Measurements from ENCODE around the gene DISP2. TPM values are rescaled to one million over a fixed set of nuclear protein-coding genes. Genes with fewer than 3 reads are reported as not detected.

Gene DISP2
- total and polyA plus RNA-seq, 8 donors = 0.14 to 4.1 (median 1.4) TPM

DNA sequence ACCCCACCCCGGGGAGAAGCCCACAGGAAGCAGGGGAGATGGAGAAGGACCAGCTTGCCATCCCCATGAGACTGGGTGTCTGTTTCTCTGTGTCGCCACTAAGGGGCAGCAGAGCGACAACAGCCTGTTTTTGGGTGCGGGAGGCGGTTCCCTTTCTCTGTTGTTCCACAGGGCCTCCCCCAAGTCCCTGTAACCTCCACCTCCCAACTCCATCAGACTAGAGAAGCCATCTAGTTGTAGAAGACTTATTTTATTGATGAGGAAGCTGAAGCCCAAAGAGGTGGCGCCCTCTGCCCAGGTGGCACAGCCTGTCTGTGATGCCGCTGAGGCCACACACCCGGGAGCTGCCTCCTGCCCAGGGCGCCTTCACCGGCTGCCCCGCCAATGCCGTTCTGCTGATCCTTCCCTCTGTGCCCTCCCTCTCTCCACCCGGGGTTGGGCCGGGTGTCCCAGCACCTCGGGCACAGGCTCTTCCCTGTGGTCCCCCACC, 13.3 kb upstream of the DISP2 start:
- FAIRE-seq (no peak), ATAC-seq (peak in 3 of 4 donors; percentile 52 to 60 (median 54)), DNase-seq (peak in 5 of 6 donors; percentile 58 to 74 (median 65))
- H3K4me1 ChIP-seq = peaks cover 0 to 6% (median 4%) of the 10 kb centered on the region in 3 donors
- WGBS, 2 donors = 20 to 23% methylated on average over 15 of the region's 15 CpGs
- no peaks in the 10 kb centered on the region for H3K36me3 ChIP-seq
- H3K27ac ChIP-seq = no peak overlapping the region
- no peaks in the 10 kb centered on the region for H3K9me3 ChIP-seq
- H3K4me3 ChIP-seq = no peak overlapping the region
- TF ChIP-seq, protein P1, sequence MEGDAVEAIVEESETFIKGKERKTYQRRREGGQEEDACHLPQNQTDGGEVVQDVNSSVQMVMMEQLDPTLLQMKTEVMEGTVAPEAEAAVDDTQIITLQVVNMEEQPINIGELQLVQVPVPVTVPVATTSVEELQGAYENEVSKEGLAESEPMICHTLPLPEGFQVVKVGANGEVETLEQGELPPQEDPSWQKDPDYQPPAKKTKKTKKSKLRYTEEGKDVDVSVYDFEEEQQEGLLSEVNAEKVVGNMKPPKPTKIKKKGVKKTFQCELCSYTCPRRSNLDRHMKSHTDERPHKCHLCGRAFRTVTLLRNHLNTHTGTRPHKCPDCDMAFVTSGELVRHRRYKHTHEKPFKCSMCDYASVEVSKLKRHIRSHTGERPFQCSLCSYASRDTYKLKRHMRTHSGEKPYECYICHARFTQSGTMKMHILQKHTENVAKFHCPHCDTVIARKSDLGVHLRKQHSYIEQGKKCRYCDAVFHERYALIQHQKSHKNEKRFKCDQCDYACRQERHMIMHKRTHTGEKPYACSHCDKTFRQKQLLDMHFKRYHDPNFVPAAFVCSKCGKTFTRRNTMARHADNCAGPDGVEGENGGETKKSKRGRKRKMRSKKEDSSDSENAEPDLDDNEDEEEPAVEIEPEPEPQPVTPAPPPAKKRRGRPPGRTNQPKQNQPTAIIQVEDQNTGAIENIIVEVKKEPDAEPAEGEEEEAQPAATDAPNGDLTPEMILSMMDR (IDR thresholded peaks at IDR 0.05) = peak; percentile 46 to 87 (median 72)
- no peaks in the 10 kb centered on the region for H3K27me3 ChIP-seq
- intact Hi-C loops (cut with DNase I) = loop anchor here in 2 of 3 donors (5.0 to 10.0 kb wide), 3 partner anchors 60 to 80 kb away; partner anchors contain the start of gene ANKRD63 (in 1 of the 2)

DNA sequence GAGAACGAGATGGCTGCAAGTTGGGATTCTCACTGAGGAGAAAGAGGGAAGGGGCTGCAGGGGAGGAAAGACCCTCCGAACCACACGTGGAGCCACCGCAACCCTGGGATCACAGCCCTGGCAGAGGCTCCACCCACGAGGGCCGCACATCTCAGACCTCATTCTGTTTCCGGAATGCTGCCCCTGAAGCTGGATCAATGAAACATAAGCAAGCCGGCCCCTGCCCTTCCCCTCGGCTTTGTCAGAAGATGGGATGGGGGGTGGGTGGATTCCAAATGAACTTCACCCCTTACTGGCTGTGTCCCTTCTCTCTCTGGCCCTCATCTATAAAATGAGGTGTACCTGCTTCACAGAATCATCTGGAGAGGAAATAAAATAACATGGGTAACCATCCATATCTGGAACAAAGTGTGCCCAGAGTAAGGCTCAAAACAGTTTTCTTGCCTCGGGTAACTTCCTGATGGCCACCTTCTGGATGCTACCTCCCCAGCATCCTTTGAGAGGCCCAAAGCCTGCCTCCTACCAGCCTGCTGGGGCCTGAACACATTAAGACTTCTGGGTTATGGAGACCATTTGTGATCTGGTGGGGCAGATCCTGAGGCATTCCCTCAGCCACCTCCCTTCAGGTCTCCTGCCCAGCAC, 12.7 kb upstream of the DISP2 start:
- no peak overlapping the region for H3K4me3 ChIP-seq
- H3K27me3 ChIP-seq = no peaks in the 10 kb centered on the region
- intact Hi-C loops (cut with DNase I) = loop anchor here in 2 of 3 donors (5.0 to 10.0 kb wide), 3 partner anchors 61 to 79 kb away; partner anchors contain the start of gene ANKRD63 (in 1 of the 2)
- TF ChIP-seq, protein P1 (IDR thresholded peaks at IDR 0.05) = no peak
- DNase-seq = no peak
- ATAC-seq = no peak
- no peaks in the 10 kb centered on the region for H3K36me3 ChIP-seq
- H3K4me1 ChIP-seq = peaks cover 0 to 6% (median 4%) of the 10 kb centered on the region in 3 donors
- no peak for FAIRE-seq
- H3K27ac ChIP-seq = no peak overlapping the region
- 53 to 63% methylated on average over 10 of the region's 10 CpGs for whole genome bisulfite sequencing, 2 donors
- no peaks in the 10 kb centered on the region for H3K9me3 ChIP-seq

DNA sequence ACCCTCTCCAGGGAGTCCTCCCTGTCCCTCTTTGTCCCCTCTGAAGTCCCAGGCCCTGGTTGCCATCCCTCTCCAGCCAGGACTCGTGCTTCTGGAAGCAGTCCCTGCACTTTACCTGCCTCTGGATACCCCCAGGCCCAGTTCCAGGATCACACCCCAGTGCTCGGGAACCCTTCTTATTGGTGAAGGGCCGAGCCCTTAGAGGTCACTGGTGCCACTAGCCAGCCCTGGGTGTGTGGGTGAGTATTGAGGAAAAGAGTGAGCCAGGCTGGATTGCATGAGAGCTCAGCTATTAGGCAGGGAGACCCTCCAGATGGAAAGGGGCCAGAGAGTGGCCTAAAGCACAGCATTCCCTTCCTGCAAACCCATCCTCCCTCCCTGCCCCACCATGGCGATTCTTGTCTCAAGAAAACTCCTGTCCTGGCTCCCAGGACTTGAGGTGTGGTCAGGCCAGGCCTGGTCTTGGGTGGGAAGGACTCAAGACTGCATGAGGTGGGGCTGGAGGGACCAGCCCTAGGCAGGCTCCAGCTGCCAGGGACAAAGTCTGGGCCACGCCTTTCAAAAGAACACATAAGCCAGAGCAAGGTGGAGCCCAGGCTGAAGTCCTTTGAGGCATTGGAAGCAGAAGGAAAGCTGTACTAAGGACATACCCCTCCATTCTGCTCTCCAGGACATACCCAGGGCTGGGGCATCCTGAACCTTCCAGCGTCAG, 12.0 kb upstream of the DISP2 start:
- intact Hi-C loops (cut with DNase I) = loop anchor here in 2 of 3 donors (5.0 to 10.0 kb wide), 3 partner anchors 61 to 79 kb away; partner anchors contain the start of gene ANKRD63 (in 1 of the 2)
- H3K27me3 ChIP-seq = no peaks in the 10 kb centered on the region
- TF ChIP-seq, protein P1 (IDR thresholded peaks at IDR 0.05) = no peak
- ATAC-seq (peak in 1 of 4 donors; percentile 21), FAIRE-seq (no peak), DNase-seq (no peak)
- no peaks in the 10 kb centered on the region for H3K36me3 ChIP-seq
- no peaks in the 10 kb centered on the region for H3K9me3 ChIP-seq
- H3K27ac ChIP-seq = no peak overlapping the region
- H3K4me1 ChIP-seq = peaks cover 0 to 4% (median 3%) of the 10 kb centered on the region in 3 donors
- H3K4me3 ChIP-seq = no peak overlapping the region
- 82 to 84% methylated on average over 6 of the region's 6 CpGs for WGBS, 2 donors

DNA sequence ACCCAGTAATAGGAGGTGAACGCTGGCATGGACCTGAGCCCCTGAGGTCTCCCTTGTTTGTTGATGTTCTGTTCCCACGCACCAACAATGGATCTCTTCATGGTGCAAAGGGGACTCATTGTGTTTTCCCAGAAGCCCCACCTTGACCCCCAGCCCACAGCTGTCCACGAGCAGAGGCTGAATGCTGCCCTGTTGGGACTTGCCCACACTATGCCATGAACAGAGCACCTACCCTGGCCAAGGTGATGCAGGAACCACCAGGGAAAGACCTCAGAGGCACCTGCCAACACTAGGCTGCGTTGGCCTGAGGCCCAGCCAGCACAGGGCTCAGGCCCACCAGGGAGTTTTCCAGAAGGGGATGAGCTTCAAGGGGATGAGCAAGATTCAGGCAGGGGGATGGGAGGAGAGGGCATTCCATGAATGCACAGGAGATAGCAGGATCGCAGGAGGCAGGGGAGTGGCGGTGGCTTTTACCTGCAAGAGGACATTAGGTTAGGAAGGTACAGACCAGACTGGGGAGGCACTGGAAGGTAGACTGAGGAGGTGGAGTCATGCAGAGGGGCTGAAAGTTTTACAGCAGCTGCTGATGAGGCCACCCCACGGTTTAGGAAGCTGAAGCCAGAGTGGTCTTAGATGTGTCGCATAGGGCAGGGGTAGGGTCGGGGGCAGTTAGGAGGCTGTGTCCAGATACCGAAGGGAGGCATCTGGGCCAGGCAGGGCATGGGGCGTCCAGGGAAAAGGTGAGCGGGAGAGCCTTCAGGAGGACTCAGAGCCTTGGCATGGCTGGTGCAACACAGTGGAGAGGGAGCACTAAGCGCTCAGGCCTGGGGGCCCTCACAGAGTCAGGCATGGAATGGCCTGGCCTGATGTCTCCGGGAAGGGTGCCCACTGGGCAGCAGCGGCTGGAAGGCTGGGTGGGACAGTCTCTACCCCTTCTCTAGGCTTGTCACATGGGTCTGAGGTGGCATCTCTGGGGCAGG, 11.2 kb upstream of the DISP2 start:
- Histone ChIP-seq H3K27me3 (no peaks in the 10 kb centered on the region), H3K27ac (no peak overlapping the region), H3K4me3 (no peak overlapping the region), H3K36me3 (no peaks in the 10 kb centered on the region), H3K4me1 (no peaks in the 10 kb centered on the region), H3K9me3 (no peaks in the 10 kb centered on the region)
- FAIRE-seq (no peak), ATAC-seq (no peak), DNase-seq (no peak)
- TF ChIP-seq, protein P1 (IDR thresholded peaks at IDR 0.05) = no peak
- intact Hi-C loops (cut with DNase I) = loop anchor here in 2 of 3 donors (5.0 to 10.0 kb wide), 3 partner anchors 62 to 78 kb away; partner anchors contain the start of gene ANKRD63 (in 1 of the 2)
- 87 to 91% methylated on average over 15 of the region's 15 CpGs for WGBS, 2 donors

All from pancreas (tissue), 10 donors.